Measurements from ENCODE around the gene SLC25A4. TPM values are rescaled to one million over a fixed set of nuclear protein-coding genes. Genes with fewer than 3 reads are reported as not detected.
A peak's percentile ranks its signal among the peaks of the same experiment; 100 is the strongest.

SLC25A4 gene
- total RNA-seq, 1 experiment from 2014 or later: 18.6 TPM

DNA sequence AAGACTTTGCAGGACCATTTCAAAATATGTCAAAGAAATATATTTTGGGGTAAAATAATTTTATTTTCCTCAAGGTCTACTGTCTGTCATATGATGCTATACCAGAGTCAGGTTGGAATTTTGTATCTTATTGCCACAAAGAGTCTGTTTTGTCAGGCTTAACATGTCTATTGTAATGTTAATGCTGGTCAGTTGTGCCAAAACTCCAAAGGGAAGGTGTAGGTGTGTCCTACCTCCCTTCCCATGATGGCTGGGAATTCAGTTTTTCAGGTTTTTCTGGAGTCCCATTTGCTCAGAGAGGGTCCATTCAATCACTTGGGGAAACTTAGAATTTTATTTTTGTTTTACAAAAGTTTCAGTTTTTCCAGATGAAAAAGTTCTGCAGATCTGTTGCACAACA, 33.3 kb upstream of the SLC25A4 start:
- BruUV-seq (replicated peaks): no TSS peak

DNA sequence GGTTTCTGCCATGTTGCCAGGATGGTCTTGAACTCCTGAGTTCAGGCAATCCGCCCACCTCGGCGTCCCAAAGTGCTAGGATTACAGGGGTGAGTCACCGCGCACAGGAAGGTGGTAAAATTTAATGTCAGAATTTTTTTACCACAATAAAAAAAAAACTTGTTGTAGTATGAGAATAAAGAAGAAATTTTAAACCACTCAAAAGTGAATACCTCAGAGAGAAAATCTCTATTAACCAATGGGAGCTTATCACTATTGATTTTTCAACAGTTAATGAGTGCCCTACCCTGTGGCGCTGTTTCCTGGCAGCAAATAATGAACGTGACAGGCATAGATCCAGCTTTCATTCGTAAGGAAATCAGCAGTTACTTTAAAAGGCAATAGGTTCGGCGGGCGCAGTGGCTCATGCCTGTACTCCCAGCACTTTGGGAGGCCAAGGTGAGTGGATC, 32.7 kb upstream of the SLC25A4 start:
- intact Hi-C loops (cut with micrococcal nuclease; ENCODE audit: unreplicated experiment): no loop called here
- POLR2A ChIA-PET (ENCODE audit: low non-redundant PET): no interaction called here
- BruUV-seq (replicated peaks): no TSS peak
- Histone ChIP-seq H3K9me3 (ENCODE audit: low read depth, low read length, poor library complexity, severe bottlenecking) (no peaks in the 10 kb centered on the region), H3K27ac (ENCODE audit: low read depth, low read length, poor library complexity, severe bottlenecking) (no peak overlapping the region), H3K27me3 (replicated peaks; ENCODE audit: insufficient read depth, low read depth, low read length, poor library complexity) (no peaks in the 10 kb centered on the region), H3K36me3 (ENCODE audit: insufficient read depth, low read length, poor library complexity, severe bottlenecking) (no peaks in the 10 kb centered on the region), H3K4me1 (ENCODE audit: insufficient read depth, low read length, poor library complexity, severe bottlenecking) (no peaks in the 10 kb centered on the region), H3K4me3 (ENCODE audit: low read depth, low read length, poor library complexity, severe bottlenecking) (no peak overlapping the region)
- DNase-seq (ENCODE audit: low spot score): peak; percentile 49
- CTCF ChIA-PET: interaction anchor here (0.5 to 0.9 kb wide), 2 partner anchors 47 to 108 kb away, joined by 3 to 4 read pairs; no protein-coding TSS in a partner anchor
- TF ChIP-seq, protein P1, sequence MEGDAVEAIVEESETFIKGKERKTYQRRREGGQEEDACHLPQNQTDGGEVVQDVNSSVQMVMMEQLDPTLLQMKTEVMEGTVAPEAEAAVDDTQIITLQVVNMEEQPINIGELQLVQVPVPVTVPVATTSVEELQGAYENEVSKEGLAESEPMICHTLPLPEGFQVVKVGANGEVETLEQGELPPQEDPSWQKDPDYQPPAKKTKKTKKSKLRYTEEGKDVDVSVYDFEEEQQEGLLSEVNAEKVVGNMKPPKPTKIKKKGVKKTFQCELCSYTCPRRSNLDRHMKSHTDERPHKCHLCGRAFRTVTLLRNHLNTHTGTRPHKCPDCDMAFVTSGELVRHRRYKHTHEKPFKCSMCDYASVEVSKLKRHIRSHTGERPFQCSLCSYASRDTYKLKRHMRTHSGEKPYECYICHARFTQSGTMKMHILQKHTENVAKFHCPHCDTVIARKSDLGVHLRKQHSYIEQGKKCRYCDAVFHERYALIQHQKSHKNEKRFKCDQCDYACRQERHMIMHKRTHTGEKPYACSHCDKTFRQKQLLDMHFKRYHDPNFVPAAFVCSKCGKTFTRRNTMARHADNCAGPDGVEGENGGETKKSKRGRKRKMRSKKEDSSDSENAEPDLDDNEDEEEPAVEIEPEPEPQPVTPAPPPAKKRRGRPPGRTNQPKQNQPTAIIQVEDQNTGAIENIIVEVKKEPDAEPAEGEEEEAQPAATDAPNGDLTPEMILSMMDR (conservative IDR thresholded peaks at IDR 0.05; ENCODE audit: low read depth, low read length): no peak
- no peak for TF ChIP-seq EZH2 (IDR thresholded peaks at IDR 0.05; ENCODE audit: borderline replicate concordance, low read depth, low read length, poor library complexity, severe bottlenecking)

More for the DNA sequence above, 33.3 kb upstream of the SLC25A4 start:
- H3K4me1 ChIP-seq (ENCODE audit: insufficient read depth, low read length, poor library complexity, severe bottlenecking): no peaks in the 10 kb centered on the region
- POLR2A ChIA-PET (ENCODE audit: low non-redundant PET): no interaction called here
- TF ChIP-seq, protein P1 (conservative IDR thresholded peaks at IDR 0.05; ENCODE audit: low read depth, low read length): no peak
- TF ChIP-seq EZH2 (IDR thresholded peaks at IDR 0.05; ENCODE audit: borderline replicate concordance, low read depth, low read length, poor library complexity, severe bottlenecking): no peak
- CTCF ChIA-PET: interaction anchor here (0.5 kb wide), 1 partner anchor 46 kb away, joined by 3 read pairs; no protein-coding TSS in a partner anchor
- no peak overlapping the region for H3K27ac ChIP-seq (ENCODE audit: low read depth, low read length, poor library complexity, severe bottlenecking)
- H3K9me3 ChIP-seq (ENCODE audit: low read depth, low read length, poor library complexity, severe bottlenecking): no peaks in the 10 kb centered on the region
- H3K36me3 ChIP-seq (ENCODE audit: insufficient read depth, low read length, poor library complexity, severe bottlenecking): no peaks in the 10 kb centered on the region
- intact Hi-C loops (cut with micrococcal nuclease; ENCODE audit: unreplicated experiment): no loop called here
- no peaks in the 10 kb centered on the region for H3K27me3 ChIP-seq (replicated peaks; ENCODE audit: insufficient read depth, low read depth, low read length, poor library complexity)
- DNase-seq (ENCODE audit: low spot score): no peak
- no peak overlapping the region for H3K4me3 ChIP-seq (ENCODE audit: low read depth, low read length, poor library complexity, severe bottlenecking)

DNA sequence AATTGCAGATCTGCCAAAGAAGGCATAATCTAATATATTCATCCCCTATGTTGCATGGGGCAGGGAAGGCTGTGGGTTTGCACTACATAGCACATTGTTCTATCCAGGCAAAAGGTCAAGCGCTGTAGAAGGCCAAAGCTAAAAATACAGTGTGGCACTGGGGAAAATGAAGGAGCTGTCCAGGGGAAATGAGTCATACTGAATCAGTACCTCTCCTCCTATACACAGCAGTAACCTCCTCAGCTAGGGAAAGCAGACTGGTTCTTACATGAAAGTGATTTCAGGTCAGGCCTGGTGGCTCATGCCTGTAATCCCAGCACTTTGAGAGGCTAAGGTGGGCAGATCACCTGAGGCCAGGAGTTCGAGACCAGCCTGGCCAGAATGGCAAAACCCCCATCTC, 31.0 kb upstream of the SLC25A4 start:
- Histone ChIP-seq H3K9me3 (ENCODE audit: low read depth, low read length, poor library complexity, severe bottlenecking) (no peaks in the 10 kb centered on the region), H3K4me3 (ENCODE audit: low read depth, low read length, poor library complexity, severe bottlenecking) (no peak overlapping the region), H3K36me3 (ENCODE audit: insufficient read depth, low read length, poor library complexity, severe bottlenecking) (no peaks in the 10 kb centered on the region), H3K27me3 (replicated peaks; ENCODE audit: insufficient read depth, low read depth, low read length, poor library complexity) (no peaks in the 10 kb centered on the region), H3K4me1 (ENCODE audit: insufficient read depth, low read length, poor library complexity, severe bottlenecking) (no peaks in the 10 kb centered on the region), H3K27ac (ENCODE audit: low read depth, low read length, poor library complexity, severe bottlenecking) (no peak overlapping the region)
- no TSS peak for BruUV-seq (replicated peaks)
- ChIA-PET CTCF (no interaction called here), POLR2A (ENCODE audit: low non-redundant PET) (no interaction called here)
- intact Hi-C loops (cut with micrococcal nuclease; ENCODE audit: unreplicated experiment): no loop called here
- no peak for TF ChIP-seq EZH2 (IDR thresholded peaks at IDR 0.05; ENCODE audit: borderline replicate concordance, low read depth, low read length, poor library complexity, severe bottlenecking)
- TF ChIP-seq, protein P1 (conservative IDR thresholded peaks at IDR 0.05; ENCODE audit: low read depth, low read length): no peak
- no peak for DNase-seq (ENCODE audit: low spot score)

Data from A673 (cell line).